ENCODE results near the gene MPL.

MPL gene

GRCh38 chr1:43302201-43302600 lies 35.4 kb upstream of the MPL start:
- TF ChIP-seq, protein P1, sequence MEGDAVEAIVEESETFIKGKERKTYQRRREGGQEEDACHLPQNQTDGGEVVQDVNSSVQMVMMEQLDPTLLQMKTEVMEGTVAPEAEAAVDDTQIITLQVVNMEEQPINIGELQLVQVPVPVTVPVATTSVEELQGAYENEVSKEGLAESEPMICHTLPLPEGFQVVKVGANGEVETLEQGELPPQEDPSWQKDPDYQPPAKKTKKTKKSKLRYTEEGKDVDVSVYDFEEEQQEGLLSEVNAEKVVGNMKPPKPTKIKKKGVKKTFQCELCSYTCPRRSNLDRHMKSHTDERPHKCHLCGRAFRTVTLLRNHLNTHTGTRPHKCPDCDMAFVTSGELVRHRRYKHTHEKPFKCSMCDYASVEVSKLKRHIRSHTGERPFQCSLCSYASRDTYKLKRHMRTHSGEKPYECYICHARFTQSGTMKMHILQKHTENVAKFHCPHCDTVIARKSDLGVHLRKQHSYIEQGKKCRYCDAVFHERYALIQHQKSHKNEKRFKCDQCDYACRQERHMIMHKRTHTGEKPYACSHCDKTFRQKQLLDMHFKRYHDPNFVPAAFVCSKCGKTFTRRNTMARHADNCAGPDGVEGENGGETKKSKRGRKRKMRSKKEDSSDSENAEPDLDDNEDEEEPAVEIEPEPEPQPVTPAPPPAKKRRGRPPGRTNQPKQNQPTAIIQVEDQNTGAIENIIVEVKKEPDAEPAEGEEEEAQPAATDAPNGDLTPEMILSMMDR (IDR thresholded peaks at IDR 0.05; ENCODE audit: borderline replicate concordance, insufficient read depth, low read depth, low read length), result no peak
- no peak overlapping the region for H3K4me3 ChIP-seq (ENCODE audit: low read depth, low read length)

DNA sequence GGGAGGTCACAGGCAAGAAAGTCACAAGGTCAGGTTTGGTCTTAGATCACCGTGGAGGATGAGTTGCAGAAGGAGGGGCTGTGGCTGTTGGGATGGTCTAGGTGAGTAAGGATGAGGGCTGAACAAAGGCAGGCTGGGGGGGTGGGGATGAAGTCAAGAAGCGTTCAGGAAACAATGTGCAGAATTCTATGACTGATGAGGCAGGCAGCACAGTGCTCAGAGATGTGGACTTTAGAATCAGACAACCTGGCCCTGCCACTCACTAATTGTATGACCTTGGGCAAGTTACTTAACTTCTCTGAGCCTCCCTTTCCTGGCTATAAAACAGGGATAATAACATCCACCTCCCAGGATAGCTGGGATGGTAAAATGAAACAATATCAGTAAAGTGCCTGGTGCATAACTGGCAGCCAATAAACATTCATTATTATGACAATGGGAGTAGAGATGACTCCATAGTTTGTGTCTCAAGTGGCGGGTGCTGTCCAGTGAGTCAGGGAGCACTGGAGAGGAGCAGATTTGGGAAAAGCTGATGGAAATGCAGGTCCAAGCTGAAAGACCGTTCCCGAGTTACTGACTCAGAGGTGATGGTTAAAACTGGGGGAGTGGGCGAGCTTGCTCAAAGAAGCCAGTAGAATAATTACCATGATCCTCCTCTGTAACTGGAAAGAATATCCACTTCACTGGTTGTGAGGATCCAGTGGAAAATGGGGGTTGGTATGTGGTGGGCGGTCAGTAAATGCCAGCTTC lies 34.7 kb upstream of the MPL start:
- TF ChIP-seq, protein P1 (IDR thresholded peaks at IDR 0.05; ENCODE audit: borderline replicate concordance, insufficient read depth, low read depth, low read length), result no peak
- H3K4me3 ChIP-seq (ENCODE audit: low read depth, low read length), result no peak overlapping the region

GRCh38 chr1:43303471-43304313 lies 33.9 kb upstream of the MPL start:
- TF ChIP-seq, protein P1 (IDR thresholded peaks at IDR 0.05; ENCODE audit: borderline replicate concordance, insufficient read depth, low read depth, low read length), result no peak
- H3K4me3 ChIP-seq (ENCODE audit: low read depth, low read length), result no peak overlapping the region

DNA sequence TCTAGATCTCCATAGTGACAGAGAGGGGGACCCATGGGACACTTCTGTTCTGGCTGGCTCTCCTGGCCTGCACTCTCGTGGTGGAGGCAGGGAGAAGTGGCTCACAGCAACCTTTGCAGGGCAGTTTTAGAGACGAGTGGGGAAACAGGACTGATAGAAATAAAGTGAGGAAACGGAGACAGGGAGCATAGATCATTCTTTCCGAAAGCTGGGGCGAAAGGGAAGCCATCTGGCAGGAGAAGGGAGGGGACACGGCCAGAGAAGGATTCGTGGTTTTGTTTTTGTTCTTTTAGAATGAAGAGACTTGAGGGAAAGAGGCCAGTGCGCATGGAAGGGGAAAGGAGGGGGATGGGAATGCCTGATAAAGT lies 33.3 kb upstream of the MPL start:
- TF ChIP-seq, protein P1 (IDR thresholded peaks at IDR 0.05; ENCODE audit: borderline replicate concordance, insufficient read depth, low read depth, low read length), result no peak
- H3K4me3 ChIP-seq (ENCODE audit: low read depth, low read length), result no peak overlapping the region

- H3K4me3 ChIP-seq (ENCODE audit: low read depth, low read length), result no peak overlapping the region
- TF ChIP-seq, protein P1 (IDR thresholded peaks at IDR 0.05; ENCODE audit: borderline replicate concordance, insufficient read depth, low read depth, low read length), result no peak
Measured at GRCh38 chr1:43304771-43305300, 32.8 kb upstream of the MPL start.

DNA sequence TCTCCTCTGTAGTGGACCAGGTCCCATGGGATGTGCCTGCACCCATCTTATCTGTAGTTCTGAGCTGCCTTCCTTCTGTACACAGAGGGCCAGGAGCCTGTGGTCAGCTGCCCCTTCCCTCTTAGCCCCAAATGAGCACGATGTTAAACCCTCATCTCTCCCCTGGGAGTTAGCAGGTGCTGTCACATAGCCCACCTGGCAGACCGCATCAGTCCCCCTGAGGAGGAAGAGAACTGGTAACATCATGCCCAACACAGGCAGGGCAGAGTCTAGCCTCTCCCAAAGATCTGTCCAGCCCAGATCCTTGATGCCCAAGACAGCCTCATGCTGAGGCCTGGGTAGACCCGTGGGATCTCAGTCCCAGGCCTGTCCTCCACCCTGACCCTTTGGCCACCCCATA lies 32.2 kb upstream of the MPL start:
- H3K4me3 ChIP-seq (ENCODE audit: low read depth, low read length), result no peak overlapping the region
- TF ChIP-seq, protein P1 (IDR thresholded peaks at IDR 0.05; ENCODE audit: borderline replicate concordance, insufficient read depth, low read depth, low read length), result no peak

All from GM12875 (cell line).